ENCODE measurements around the gene ARF3. TPM values are rescaled to one million over a fixed set of nuclear protein-coding genes. Genes with fewer than 3 reads are reported as not detected.
A peak's percentile ranks its signal among the peaks of the same experiment; 100 is the strongest.

ARF3 gene
- total and polyA plus RNA-seq, 7 experiments from 2014 or later, result 15.9 to 137 (median 52.5) TPM

- Histone ChIP-seq H3K27ac (ENCODE audit: low read depth, low read length) (no peak overlapping the region), H3K9me3 (ENCODE audit: control insufficient read depth in 2 of 3, low read length in 3 of 3) (no peaks in the 10 kb centered on the region), H3K36me3 (ENCODE audit: control insufficient read depth in 2 of 3, insufficient read depth in 3 of 3, low read length in 3 of 3) (no peaks in the 10 kb centered on the region), H3K27me3 (ENCODE audit: control insufficient read depth in 2 of 2, insufficient read depth in 2 of 2, low read length in 2 of 2) (peaks cover 0 to 20% of the 10 kb centered on the region in 2 donors), H3K4me1 (ENCODE audit: control insufficient read depth in 2 of 2, insufficient read depth in 2 of 2, low read length in 2 of 2) (peaks cover 4 to 18% of the 10 kb centered on the region in 2 donors), H3K4me3 (ENCODE audit: low read length) (no peak overlapping the region)
- Mint-ChIP-seq H3K27me3 (peaks cover 44 to 74% (median 61%) of the 10 kb centered on the region in 5 donors), H3K4me1 (peaks cover 15 to 27% (median 21%) of the 10 kb centered on the region in 7 donors), H3K27ac (no peak overlapping the region), H3K9me3 (peaks cover 0 to 1% (median 0%) of the 10 kb centered on the region in 11 donors), H3K4me3 (no peak overlapping the region), H3K36me3 (no peaks in the 10 kb centered on the region)
- ATAC-seq, result no peak
- ChIA-PET POLR2A (interaction anchor here (1.0 kb wide), 1 partner anchor 15 kb away, joined by 4 read pairs; the partner anchor contains the start of gene WNT1), CTCF (interaction anchor here (2.3 kb wide), 1 partner anchor 10 kb away, joined by 8 read pairs; no protein-coding TSS in a partner anchor)
- intact Hi-C loops (cut with micrococcal nuclease), result loop anchor here (2.0 kb wide), 2 partner anchors 13 to 59 kb away; no protein-coding TSS in a partner anchor
- DNase-seq, result no peak
Measured at GRCh38 chr12:48993787-48994186, 36.5 kb upstream of the ARF3 start.

GRCh38 chr12:48991247-48992050 is 34.2 kb upstream of the ARF3 start:
- no peak for DNase-seq
- ChIA-PET CTCF (interaction anchor here (0.5 to 1.3 kb wide), 6 partner anchors 12 to 80 kb away, joined by 3 to 4 read pairs (median 3); partner anchors contain the start of gene WNT1), POLR2A (interaction anchor here (1.2 kb wide), 1 partner anchor 8 kb away, joined by 3 read pairs; no protein-coding TSS in a partner anchor)
- H3K4me1 ChIP-seq (ENCODE audit: control insufficient read depth in 2 of 2, insufficient read depth in 2 of 2, low read length in 2 of 2), result peaks cover 0 to 4% of the 10 kb centered on the region in 2 donors
- Mint-ChIP-seq H3K4me3 (no peak overlapping the region), H3K27me3 (peaks cover 47 to 78% (median 59%) of the 10 kb centered on the region in 5 donors), H3K4me1 (peaks cover 9 to 20% (median 18%) of the 10 kb centered on the region in 7 donors), H3K27ac (no peak overlapping the region), H3K9me3 (peaks cover 0 to 1% (median 0%) of the 10 kb centered on the region in 11 donors), H3K36me3 (no peaks in the 10 kb centered on the region)
- H3K27me3 ChIP-seq (ENCODE audit: control insufficient read depth in 2 of 2, insufficient read depth in 2 of 2, low read length in 2 of 2), result peaks cover 0 to 5% of the 10 kb centered on the region in 2 donors
- H3K36me3 ChIP-seq (ENCODE audit: control insufficient read depth in 2 of 3, insufficient read depth in 3 of 3, low read length in 3 of 3), result no peaks in the 10 kb centered on the region
- H3K4me3 ChIP-seq (ENCODE audit: low read length), result no peak overlapping the region
- no peaks in the 10 kb centered on the region for H3K9me3 ChIP-seq (ENCODE audit: control insufficient read depth in 2 of 3, low read length in 3 of 3)
- no peak for ATAC-seq
- no peak overlapping the region for H3K27ac ChIP-seq (ENCODE audit: low read depth, low read length)
- intact Hi-C loops (cut with micrococcal nuclease), result no loop called here

GRCh38 chr12:48990552-48990951 is 33.3 kb upstream of the ARF3 start:
- CTCF ChIA-PET, result interaction anchor here (0.5 kb wide), 1 partner anchor 71 kb away, joined by 4 read pairs; no protein-coding TSS in a partner anchor
- Mint-ChIP-seq H3K4me3 (no peak overlapping the region), H3K27me3 (peaks cover 39 to 78% (median 51%) of the 10 kb centered on the region in 5 donors), H3K4me1 (peaks cover 7 to 18% (median 15%) of the 10 kb centered on the region in 7 donors), H3K36me3 (no peaks in the 10 kb centered on the region), H3K27ac (no peak overlapping the region), H3K9me3 (peaks cover 0 to 1% (median 0%) of the 10 kb centered on the region in 11 donors)
- peaks cover 0 to 4% of the 10 kb centered on the region in 2 donors for H3K4me1 ChIP-seq (ENCODE audit: control insufficient read depth in 2 of 2, insufficient read depth in 2 of 2, low read length in 2 of 2)
- no peaks in the 10 kb centered on the region for H3K36me3 ChIP-seq (ENCODE audit: control insufficient read depth in 2 of 3, insufficient read depth in 3 of 3, low read length in 3 of 3)
- no peaks in the 10 kb centered on the region for H3K9me3 ChIP-seq (ENCODE audit: control insufficient read depth in 2 of 3, low read length in 3 of 3)
- ATAC-seq (no peak), DNase-seq (no peak)
- no peak overlapping the region for H3K4me3 ChIP-seq (ENCODE audit: low read length)
- peaks cover 0 to 5% of the 10 kb centered on the region in 2 donors for H3K27me3 ChIP-seq (ENCODE audit: control insufficient read depth in 2 of 2, insufficient read depth in 2 of 2, low read length in 2 of 2)
- intact Hi-C loops (cut with micrococcal nuclease), result no loop called here
- no peak overlapping the region for H3K27ac ChIP-seq (ENCODE audit: low read depth, low read length)
- POLR2A ChIA-PET, result interaction anchor here (0.9 kb wide), 1 partner anchor 10 kb away, joined by 3 read pairs; no protein-coding TSS in a partner anchor

- DNase-seq (peak in 8 of 9 donors; percentile 45 to 82 (median 60)), ATAC-seq (peak; percentile 90)
- Mint-ChIP-seq H3K9me3 (peaks cover 0 to 1% (median 0%) of the 10 kb centered on the region in 11 donors), H3K36me3 (no peaks in the 10 kb centered on the region), H3K27ac (no peak overlapping the region), H3K4me1 (peaks cover 0 to 12% (median 8%) of the 10 kb centered on the region in 7 donors), H3K27me3 (peaks cover 21 to 79% (median 31%) of the 10 kb centered on the region in 5 donors), H3K4me3 (no peak overlapping the region)
- no peaks in the 10 kb centered on the region for H3K4me1 ChIP-seq (ENCODE audit: control insufficient read depth in 2 of 2, insufficient read depth in 2 of 2, low read length in 2 of 2)
- ChIA-PET CTCF (interaction anchor here (0.7 to 2.2 kb wide), 19 partner anchors 9 to 1411 kb away, joined by 3 to 36 read pairs (median 6); partner anchors contain the start of genes ARF3, FKBP11 and WNT1), POLR2A (interaction anchor here (0.6 to 1.6 kb wide), 5 partner anchors 9 to 194 kb away, joined by 3 to 9 read pairs (median 3); no protein-coding TSS in a partner anchor)
- no peak overlapping the region for H3K27ac ChIP-seq (ENCODE audit: low read depth, low read length)
- no peaks in the 10 kb centered on the region for H3K9me3 ChIP-seq (ENCODE audit: control insufficient read depth in 2 of 3, low read length in 3 of 3)
- H3K36me3 ChIP-seq (ENCODE audit: control insufficient read depth in 2 of 3, insufficient read depth in 3 of 3, low read length in 3 of 3), result no peaks in the 10 kb centered on the region
- intact Hi-C loops (cut with micrococcal nuclease), result loop anchor here (1.0 to 5.0 kb wide), 5 partner anchors 8 to 84 kb away; a partner anchor contains a TSS
- H3K27me3 ChIP-seq (ENCODE audit: control insufficient read depth in 2 of 2, insufficient read depth in 2 of 2, low read length in 2 of 2), result no peaks in the 10 kb centered on the region
- no peak overlapping the region for H3K4me3 ChIP-seq (ENCODE audit: low read length)
Measured at GRCh38 chr12:48988030-48988649, 30.9 kb upstream of the ARF3 start.

GRCh38 chr12:48986720-48987291 is 29.5 kb upstream of the ARF3 start:
- CTCF ChIA-PET, result interaction anchor here (1.1 to 2.2 kb wide), 2 partner anchors 9 to 57 kb away, joined by 3 to 36 read pairs; partner anchors contain the start of gene WNT1
- Histone ChIP-seq H3K27me3 (ENCODE audit: control insufficient read depth in 2 of 2, insufficient read depth in 2 of 2, low read length in 2 of 2) (no peaks in the 10 kb centered on the region), H3K36me3 (ENCODE audit: control insufficient read depth in 2 of 3, insufficient read depth in 3 of 3, low read length in 3 of 3) (no peaks in the 10 kb centered on the region), H3K9me3 (ENCODE audit: control insufficient read depth in 2 of 3, low read length in 3 of 3) (no peaks in the 10 kb centered on the region), H3K4me1 (ENCODE audit: control insufficient read depth in 2 of 2, insufficient read depth in 2 of 2, low read length in 2 of 2) (peaks cover 2 to 3% of the 10 kb centered on the region in 2 donors), H3K4me3 (ENCODE audit: low read length) (no peak overlapping the region), H3K27ac (ENCODE audit: low read depth, low read length) (no peak overlapping the region)
- Mint-ChIP-seq H3K4me3 (no peak overlapping the region), H3K36me3 (no peaks in the 10 kb centered on the region), H3K9me3 (peaks cover 0 to 1% (median 0%) of the 10 kb centered on the region in 11 donors), H3K4me1 (peaks cover 8 to 19% (median 15%) of the 10 kb centered on the region in 7 donors), H3K27me3 (peaks cover 20 to 85% (median 29%) of the 10 kb centered on the region in 5 donors), H3K27ac (no peak overlapping the region)
- intact Hi-C loops (cut with micrococcal nuclease), result loop anchor here in 1 of 2 donors (5.0 kb wide), 1 partner anchor 65 kb away; no protein-coding TSS in a partner anchor
- ATAC-seq, result no peak
- POLR2A ChIA-PET, result no interaction called here
- no peak for DNase-seq

GRCh38 chr12:48985901-48986300 is 28.6 kb upstream of the ARF3 start:
- DNase-seq, result no peak
- no peaks in the 10 kb centered on the region for H3K9me3 ChIP-seq (ENCODE audit: control insufficient read depth in 2 of 3, low read length in 3 of 3)
- intact Hi-C loops (cut with micrococcal nuclease), result loop anchor here in 1 of 2 donors (5.0 kb wide), 1 partner anchor 64 kb away; no protein-coding TSS in a partner anchor
- POLR2A ChIA-PET, result no interaction called here
- CTCF ChIA-PET, result interaction anchor here (1.1 kb wide), 1 partner anchor 58 kb away, joined by 3 read pairs; no protein-coding TSS in a partner anchor
- H3K36me3 ChIP-seq (ENCODE audit: control insufficient read depth in 2 of 3, insufficient read depth in 3 of 3, low read length in 3 of 3), result no peaks in the 10 kb centered on the region
- no peaks in the 10 kb centered on the region for H3K27me3 ChIP-seq (ENCODE audit: control insufficient read depth in 2 of 2, insufficient read depth in 2 of 2, low read length in 2 of 2)
- Mint-ChIP-seq H3K4me3 (no peak overlapping the region), H3K27ac (no peak overlapping the region), H3K36me3 (no peaks in the 10 kb centered on the region), H3K27me3 (peaks cover 20 to 93% (median 31%) of the 10 kb centered on the region in 5 donors), H3K9me3 (no peaks in the 10 kb centered on the region), H3K4me1 (peaks cover 17 to 27% (median 22%) of the 10 kb centered on the region in 7 donors)
- no peak overlapping the region for H3K4me3 ChIP-seq (ENCODE audit: low read length)
- H3K27ac ChIP-seq (ENCODE audit: low read depth, low read length), result no peak overlapping the region
- ATAC-seq, result no peak
- H3K4me1 ChIP-seq (ENCODE audit: control insufficient read depth in 2 of 2, insufficient read depth in 2 of 2, low read length in 2 of 2), result peaks cover 8 to 12% of the 10 kb centered on the region in 2 donors

Measured in naive thymus-derived CD4-positive, alpha-beta T cell (primary cell).